ENCODE measurements around the gene SLC22A17.
"Not testable (repeated sequence)": the region's sequence is repeated elsewhere in the genome, so short reads cannot be mapped to it uniquely, and the experiment has no call there.

The SLC22A17 gene

GRCh38 chr14:23352506-23353432, at the start of gene SLC22A17:
Gene SLC22A17 (minus strand): TSS chr14:23352887.
- DNase-seq, result peak; percentile 27

- DNase-seq, result no peak
Measured at GRCh38 chr14:23401291-23401690, 48.6 kb upstream of the SLC22A17 start.

- DNase-seq, result not testable (repeated sequence)
Measured at GRCh38 chr14:23400496-23401149, 47.9 kb upstream of the SLC22A17 start.

- DNase-seq, result no peak
Measured at GRCh38 chr14:23399591-23399990, 46.9 kb upstream of the SLC22A17 start.

- no peak for DNase-seq
Measured at GRCh38 chr14:23399136-23399535, 46.4 kb upstream of the SLC22A17 start.

GRCh38 chr14:23398348-23398747, 45.7 kb upstream of the SLC22A17 start:
- DNase-seq, result peak; percentile 6

GRCh38 chr14:23396781-23397407, 44.2 kb upstream of the SLC22A17 start:
- no peak for DNase-seq

- DNase-seq, result no peak
Measured at GRCh38 chr14:23396126-23396525, 43.4 kb upstream of the SLC22A17 start.

GRCh38 chr14:23392613-23393012, 39.9 kb upstream of the SLC22A17 start:
- no peak for DNase-seq

- DNase-seq, result not testable (repeated sequence)
Measured at GRCh38 chr14:23389871-23390270, 37.2 kb upstream of the SLC22A17 start.

- DNase-seq, result no peak
Measured at GRCh38 chr14:23389396-23389795, 36.7 kb upstream of the SLC22A17 start.

GRCh38 chr14:23388996-23389395, 36.3 kb upstream of the SLC22A17 start:
- DNase-seq, result no peak

GRCh38 chr14:23387916-23388882, 35.5 kb upstream of the SLC22A17 start:
- no peak for DNase-seq

- DNase-seq, result no peak
Measured at GRCh38 chr14:23386999-23387398, 34.3 kb upstream of the SLC22A17 start.

GRCh38 chr14:23386266-23386657, 33.6 kb upstream of the SLC22A17 start:
- DNase-seq, result not testable (repeated sequence)

GRCh38 chr14:23385642-23386265, 33.1 kb upstream of the SLC22A17 start:
- DNase-seq, result peak; percentile 6

- DNase-seq, result no peak
Measured at GRCh38 chr14:23385244-23385641, 32.6 kb upstream of the SLC22A17 start.

- DNase-seq, result no peak
Measured at GRCh38 chr14:23384364-23385080, 31.8 kb upstream of the SLC22A17 start.

GRCh38 chr14:23382731-23383440, 30.2 kb upstream of the SLC22A17 start:
- no peak for DNase-seq

GRCh38 chr14:23382276-23382675, 29.6 kb upstream of the SLC22A17 start:
- no peak for DNase-seq

GRCh38 chr14:23381871-23382270, 29.2 kb upstream of the SLC22A17 start:
- no peak for DNase-seq

All from DMS153 (cell line).